HepG2 (cell line): ENCODE data around the gene TIMM17A. TPM values are rescaled to one million over a fixed set of nuclear protein-coding genes. Genes with fewer than 3 reads are reported as not detected.
A peak's percentile ranks its signal among the peaks of the same experiment; 100 is the strongest.

Source experiments
- ATAC-seq: fragments of 200-7000 bp; cut with Tn5 transposase; 3 replicates; pipeline ENCODE4 v1.9.1; 2020; ENCODE audit warnings: mild to moderate bottlenecking, moderate library complexity
- BruUV-seq: library from RNA; stranded (reverse); fragments of 400-500 nt; replicated peaks from 2 replicates; lab custom pipeline; 2021; lab: Mats Ljungman, UMichigan
- CTCF ChIA-PET: fragments of 300-600 bp; formaldehyde crosslinking; extraction: SDS; loops from one replicate; lab custom pipeline; 2021; ENCODE audit warnings: low total read pairs, inconsistent platforms, low intra/inter-chr PET ratio; lab: Yijun Ruan, JAX
- POLR2A ChIA-PET: fragments of 350-600 bp; sonication (Branson Sonifier 250); formaldehyde crosslinking; loops from one replicate; lab custom pipeline; 2020; ENCODE audit warnings: antibody characterized with exemption, inconsistent platforms; lab: Yijun Ruan, JAX
- DNase-seq: peaks from one replicate; pipeline ENCODE4 v3.0.0-alpha.2; 2015; ENCODE audit warnings: low spot score
- FAIRE-seq: peaks from 3 replicates; lab custom pipeline; 2011; peaks lifted over from hg19 to GRCh38; lab: Jason Lieb, UNC
- H2AFZ ChIP-seq: one replicate; pipeline ENCODE4 v1.6.1; 2011; ENCODE audit warnings: low read length, inconsistent platforms
- H3K27ac ChIP-seq: fragments of 300-600 bp; 3 replicates; pipeline ENCODE4 v1.8.0; 2011; ENCODE audit warnings: mixed run types, mild to moderate bottlenecking, mixed read lengths, low read length, inconsistent platforms; ENCODE audit not compliant: insufficient read depth; ENCODE audit errors: extremely low read length
- H3K27me3 ChIP-seq, 2 experiments: fragments of 200-600 bp in 1 of 2; 2 replicates in 1 of 2; 3 replicates in 1 of 2; pipeline versions ENCODE4 v1.6.0 to v1.8.0; 2011; ENCODE audit warnings: low read length in 2 of 2, mild to moderate bottlenecking in 2 of 2, moderate library complexity in 2 of 2, inconsistent platforms in 1 of 2; ENCODE audit not compliant: insufficient read depth in 2 of 2, control insufficient read depth in 1 of 2
- H3K36me3 ChIP-seq, 2 experiments: fragments of 200-600 bp in 1 of 2; replicated peaks in 1 of 2; 2 replicates in 1 of 2; 3 replicates in 1 of 2; pipeline versions ENCODE4 v1.5.1 to v1.8.0; 2011; ENCODE audit warnings: low read length in 2 of 2, inconsistent platforms in 1 of 2; ENCODE audit not compliant: insufficient read depth in 2 of 2, control insufficient read depth in 1 of 2
- H3K4me1 ChIP-seq: 2 replicates; pipeline ENCODE4 v1.5.1; 2012; ENCODE audit warnings: low read length, inconsistent platforms; ENCODE audit not compliant: insufficient read depth
- H3K4me2 ChIP-seq: 2 replicates; pipeline ENCODE4 v1.6.0; 2011; ENCODE audit warnings: low read depth, low read length, inconsistent platforms
- H3K4me3 ChIP-seq, 3 experiments: fragments of 200-600 bp in 1 of 3; sonication (generic), shearing (Covaris generic) in 1 of 3; replicated peaks in 1 of 3; 2 replicates each; pipeline ENCODE4 v1.5.1; 2011 to 2016; ENCODE audit warnings: low read length in 3 of 3, inconsistent platforms in 2 of 3, low read depth in 2 of 3, mild to moderate bottlenecking in 2 of 3, control low read depth in 1 of 3, mixed read lengths in 1 of 3; ENCODE audit not compliant: insufficient read depth in 1 of 3
- H3K79me2 ChIP-seq: one replicate; pipeline ENCODE4 v1.6.1; 2011; ENCODE audit warnings: low read length, inconsistent platforms; ENCODE audit not compliant: insufficient read depth
- H3K9ac ChIP-seq: 2 replicates; pipeline ENCODE4 v1.6.0; 2011; ENCODE audit warnings: mild to moderate bottlenecking, low read depth, low read length, inconsistent platforms; ENCODE audit not compliant: insufficient read depth
- H3K9me3 ChIP-seq: 2 replicates; pipeline ENCODE4 v1.5.1; 2012; ENCODE audit warnings: mild to moderate bottlenecking, low read length
- H4K20me1 ChIP-seq: 2 replicates; pipeline ENCODE4 v1.6.0; 2011; ENCODE audit warnings: inconsistent platforms, mild to moderate bottlenecking, low read length, moderate library complexity; ENCODE audit not compliant: insufficient read depth
- CBX2 ChIP-seq, 2 experiments: fragments of 200-600 bp in 1 of 2; sonication (generic); formaldehyde crosslinking in 1 of 2; IDR thresholded peaks; 2 replicates each; pipeline versions ENCODE4 v1.7.0 to v1.8.1; 2018 to 2022; ENCODE audit warnings: low read depth in 2 of 2, low read length in 1 of 2, mild to moderate bottlenecking in 1 of 2, missing genetic modification reagents in 1 of 2
- LBX2 ChIP-seq: sonication (generic); formaldehyde crosslinking; IDR thresholded peaks from 2 replicates; pipeline ENCODE4 v1.5.0; 2020; ENCODE audit warnings: missing genetic modification reagents, mild to moderate bottlenecking, borderline replicate concordance
- MED8 ChIP-seq: sonication (generic); formaldehyde crosslinking; IDR thresholded peaks from 2 replicates; pipeline ENCODE4 v1.8.1; 2023; ENCODE audit warnings: mild to moderate bottlenecking, missing genetic modification reagents; ENCODE audit not compliant: insufficient replicate concordance
- NFATC3 ChIP-seq: sonication (generic); formaldehyde crosslinking; IDR thresholded peaks from 2 replicates; pipeline ENCODE4 v1.5.1; 2020; ENCODE audit warnings: mild to moderate bottlenecking, missing genetic modification reagents
- SMC3 ChIP-seq: IDR thresholded peaks from 2 replicates; pipeline ENCODE4 v1.6.1; 2011; ENCODE audit warnings: low read length, improper control_type of control experiment
- TAF15 ChIP-seq: fragments of 200-400 bp; formaldehyde crosslinking; IDR thresholded peaks from one replicate; pipeline ENCODE4 v1.6.1; 2018; ENCODE audit warnings: mild to moderate bottlenecking, low read depth, low read length; ENCODE audit not compliant: poor library complexity, severe bottlenecking
- THAP9 ChIP-seq: sonication (generic); formaldehyde crosslinking; IDR thresholded peaks from 2 replicates; pipeline ENCODE4; 2020; ENCODE audit warnings: missing genetic modification reagents, mild to moderate bottlenecking, borderline replicate concordance
- ZBTB37 ChIP-seq: sonication (generic); formaldehyde crosslinking; IDR thresholded peaks from 2 replicates; pipeline ENCODE4 v1.4.0; 2020; ENCODE audit warnings: mild to moderate bottlenecking, missing genetic modification reagents
- ZFP91 ChIP-seq: sonication (generic); formaldehyde crosslinking; IDR thresholded peaks from 2 replicates; pipeline ENCODE4 v1.9.0; 2022; ENCODE audit warnings: missing genetic modification reagents, mild to moderate bottlenecking, borderline replicate concordance
- ZMAT3 ChIP-seq: sonication (generic); formaldehyde crosslinking; conservative IDR thresholded peaks from 2 replicates; pipeline ENCODE4 v1.7.0; 2021; ENCODE audit warnings: missing genetic modification reagents
- ZNF441 ChIP-seq: sonication (generic); formaldehyde crosslinking; IDR thresholded peaks from 2 replicates; pipeline ENCODE4 v1.7.0; 2021; ENCODE audit warnings: missing genetic modification reagents, borderline replicate concordance
- ZNF761 ChIP-seq: sonication (generic); formaldehyde crosslinking; conservative IDR thresholded peaks from 2 replicates; pipeline ENCODE4 v1.4.0; 2020; ENCODE audit warnings: mild to moderate bottlenecking, missing genetic modification reagents
- WGBS: methylation state at CpG from one replicate; pipeline ENCODE4 v1.1.6; 2017; ENCODE audit warnings: low lambda C conversion rate; 5-methylcytosine and 5-hydroxymethylcytosine counted together
- in situ Hi-C: cut with HindIII; loops from 2 replicates; pipeline ENCODE4 v1.10.0; 2017; ENCODE audit warnings: low pct_unique_long_range_greater_than_20kb; ENCODE audit not compliant: extremely low pct_ligation_motif_present
- intact Hi-C: fragments of 100-400 bp; cut with micrococcal nuclease; formaldehyde crosslinking; loops from one replicate; pipeline ENCODE4 v1.10.0; 2022; ENCODE audit not compliant: unreplicated experiment
- polyA plus RNA-seq, 8 experiments: library from polyadenylated mRNA; depleted of rRNA in 3 of 8; stranded (reverse) in 7 of 8; unstranded in 1 of 8; fragments of >200 nt; fragmentation: Illumina TruSeq in 4 of 8; extraction: Trizol in 4 of 8; gene quantifications; 2 replicates each; pipeline versions ENCODE4 v1.2.1 to v1.2.3, GENCODE V29; 2011 to 2016; ENCODE audit warnings: low read depth in 4 of 8, missing spikeins in 1 of 8, mixed read lengths in 1 of 8; ENCODE audit not compliant: insufficient read depth in 1 of 8
- total RNA-seq, 5 experiments: library from RNA; depleted of rRNA; stranded (reverse); fragments of >200 nt; fragmentation: Illumina TruSeq; extraction: Trizol; gene quantifications; 2 replicates each; pipeline ENCODE4 v1.2.3, GENCODE V29; 2016; ENCODE audit warnings: low read depth in 1 of 5

TIMM17A gene
- total and polyA plus RNA-seq, 2 of the 13 experiments (the other 11 are each of a cell fraction or from before 2014, with no cell fraction given), result 50.8 to 97.8 TPM

GRCh38 chr1:201955729-201956143, 433 bp downstream of the TIMM17A start:
- peak overlapping the region; percentile 76 for H3K27ac ChIP-seq
- in situ Hi-C loops (no loop called here), intact Hi-C loops (loop anchor here (5.0 kb wide), 1 partner anchor 58 kb away; no protein-coding TSS in a partner anchor)
- peak; percentile 69 for ATAC-seq
- peak overlapping the region; percentile 71 to 95 (median 93) for H3K4me3 ChIP-seq
- H2AFZ ChIP-seq, result peak overlapping the region; percentile 84
- peaks cover 0 to 3% of the 10 kb centered on the region in 2 experiments; a peak in 1 of 5 replicates for H3K27me3 ChIP-seq
- H3K4me2 ChIP-seq, result peak overlapping the region; percentile 79
- DNase-seq, result no peak
- H3K9me3 ChIP-seq, result no peaks in the 10 kb centered on the region
- ChIA-PET CTCF (no interaction called here), POLR2A (interaction anchor here (0.8 to 2.8 kb wide), 10 partner anchors 8 to 486 kb away, joined by 3 to 18 read pairs (median 5); partner anchors contain the start of genes LMOD1 and PHLDA3)
- H3K79me2 ChIP-seq, result peaks cover 22% of the 10 kb centered on the region
- H4K20me1 ChIP-seq, result no peaks in the 10 kb centered on the region
- no peak for FAIRE-seq
- 1% methylated on average over 15 of the region's 17 CpGs for WGBS
- TSS peak; percentile 74 for BruUV-seq
- peak overlapping the region; percentile 95 for H3K9ac ChIP-seq
- peaks cover 4 to 29% of the 10 kb centered on the region in 2 experiments; a peak in 4 of 5 replicates for H3K36me3 ChIP-seq
- H3K4me1 ChIP-seq, result peaks cover 17% of the 10 kb centered on the region
- no peak for TF ChIP-seq ZBTB37 (CRISPR knock-in tag)
- no peak for TF ChIP-seq ZNF441
- no peak for TF ChIP-seq ZMAT3 (CRISPR knock-in tag)
- TF ChIP-seq CBX2 (IDR thresholded peaks at IDR 0.05; ENCODE audit: low read depth, low read length), result no peak
- TF ChIP-seq CBX2 (CRISPR knock-in tag; IDR thresholded peaks at IDR 0.05; ENCODE audit: low read depth), result no peak
- TF ChIP-seq NFATC3 (CRISPR knock-in tag), result 0 out of 2 replicates have a peak, but pooled peaks have one; percentile 0
- TF ChIP-seq SMC3, result no peak
- TF ChIP-seq ZFP91 (CRISPR knock-in tag), result peak; percentile 55; the same call in 1 of the 2 replicates
- peak; percentile 73; the same call in 1 of the 2 replicates for TF ChIP-seq THAP9 (CRISPR knock-in tag)
- TF ChIP-seq ZNF761, result peak; percentile 44; the same call in 1 of the 2 replicates
- no peak for TF ChIP-seq TAF15
- TF ChIP-seq LBX2, result 0 out of 2 replicates have a peak, but pooled peaks have one; percentile 46
- TF ChIP-seq MED8 (CRISPR knock-in tag), result peak; percentile 42
